ENCODE data around the gene APBB1IP.
"Not testable (repeated sequence)": the region's sequence is repeated elsewhere in the genome, so short reads cannot be mapped to it uniquely, and the experiment has no call there.

The APBB1IP gene

GRCh38 chr10:26457088-26457487, 18.9 kb downstream of the APBB1IP start:
- Histone ChIP-seq H3K4me1 (ENCODE audit: control insufficient read depth, insufficient read depth, low read length) (no peaks in the 10 kb centered on the region), H3K27me3 (ENCODE audit: control insufficient read depth, insufficient read depth, low read length, poor library complexity, severe bottlenecking) (no peaks in the 10 kb centered on the region), H3K27ac (ENCODE audit: insufficient read depth, low read depth, low read length, poor library complexity, severe bottlenecking) (no peak overlapping the region), H3K36me3 (ENCODE audit: control insufficient read depth, insufficient read depth, low read length) (no peaks in the 10 kb centered on the region), H3K4me3 (ENCODE audit: insufficient read depth, low read depth, low read length) (no peak overlapping the region), H3K9me3 (ENCODE audit: control insufficient read depth, low read length) (no peaks in the 10 kb centered on the region)
- 92% methylated on average over 5 of the region's 5 CpGs for WGBS, 2 experiments

GRCh38 chr10:26460736-26461135, 22.6 kb downstream of the APBB1IP start:
- Histone ChIP-seq H3K27ac (ENCODE audit: insufficient read depth, low read depth, low read length, poor library complexity, severe bottlenecking) (no peak overlapping the region), H3K36me3 (ENCODE audit: control insufficient read depth, insufficient read depth, low read length) (no peaks in the 10 kb centered on the region), H3K4me3 (ENCODE audit: insufficient read depth, low read depth, low read length) (no peak overlapping the region), H3K27me3 (ENCODE audit: control insufficient read depth, insufficient read depth, low read length, poor library complexity, severe bottlenecking) (no peaks in the 10 kb centered on the region), H3K4me1 (ENCODE audit: control insufficient read depth, insufficient read depth, low read length) (no peaks in the 10 kb centered on the region), H3K9me3 (ENCODE audit: control insufficient read depth, low read length) (no peaks in the 10 kb centered on the region)
- 80 to 97% methylated on average over 2 of the region's 2 CpGs for WGBS, 2 experiments

- Histone ChIP-seq H3K4me1 (ENCODE audit: control insufficient read depth, insufficient read depth, low read length) (no peaks in the 10 kb centered on the region), H3K9me3 (ENCODE audit: control insufficient read depth, low read length) (no peaks in the 10 kb centered on the region), H3K36me3 (ENCODE audit: control insufficient read depth, insufficient read depth, low read length) (no peaks in the 10 kb centered on the region), H3K4me3 (ENCODE audit: insufficient read depth, low read depth, low read length) (no peak overlapping the region), H3K27me3 (ENCODE audit: control insufficient read depth, insufficient read depth, low read length, poor library complexity, severe bottlenecking) (no peaks in the 10 kb centered on the region), H3K27ac (ENCODE audit: insufficient read depth, low read depth, low read length, poor library complexity, severe bottlenecking) (no peak overlapping the region)
- 92 to 94% methylated on average over 1 of the region's 1 CpG for WGBS, 2 experiments
These were observed 25.8 kb downstream of the APBB1IP start for GRCh38 chr10:26463986-26464385.

- Histone ChIP-seq H3K4me3 (ENCODE audit: insufficient read depth, low read depth, low read length) (no peak overlapping the region), H3K27ac (ENCODE audit: insufficient read depth, low read depth, low read length, poor library complexity, severe bottlenecking) (no peak overlapping the region), H3K36me3 (ENCODE audit: control insufficient read depth, insufficient read depth, low read length) (no peaks in the 10 kb centered on the region), H3K4me1 (ENCODE audit: control insufficient read depth, insufficient read depth, low read length) (no peaks in the 10 kb centered on the region), H3K27me3 (ENCODE audit: control insufficient read depth, insufficient read depth, low read length, poor library complexity, severe bottlenecking) (no peaks in the 10 kb centered on the region), H3K9me3 (ENCODE audit: control insufficient read depth, low read length) (no peaks in the 10 kb centered on the region)
- WGBS, 2 experiments, result 92 to 96% methylated on average over 3 of the region's 3 CpGs
These were observed 26.6 kb downstream of the APBB1IP start for GRCh38 chr10:26464632-26465280.

- H3K4me1 ChIP-seq (ENCODE audit: control insufficient read depth, insufficient read depth, low read length); H3K27ac ChIP-seq (ENCODE audit: insufficient read depth, low read depth, low read length, poor library complexity, severe bottlenecking); H3K36me3 ChIP-seq (ENCODE audit: control insufficient read depth, insufficient read depth, low read length); H3K27me3 ChIP-seq (ENCODE audit: control insufficient read depth, insufficient read depth, low read length, poor library complexity, severe bottlenecking); H3K9me3 ChIP-seq (ENCODE audit: control insufficient read depth, low read length); H3K4me3 ChIP-seq (ENCODE audit: insufficient read depth, low read depth, low read length): not testable (repeated sequence)
- 89 to 93% methylated on average over 6 of the region's 6 CpGs for WGBS, 2 experiments
These were observed 28.4 kb downstream of the APBB1IP start for GRCh38 chr10:26466531-26466930.

- no peaks in the 10 kb centered on the region for H3K27me3 ChIP-seq (ENCODE audit: control insufficient read depth, insufficient read depth, low read length, poor library complexity, severe bottlenecking)
- H3K4me3 ChIP-seq (ENCODE audit: insufficient read depth, low read depth, low read length), result no peak overlapping the region
- no peak overlapping the region for H3K27ac ChIP-seq (ENCODE audit: insufficient read depth, low read depth, low read length, poor library complexity, severe bottlenecking)
- no peaks in the 10 kb centered on the region for H3K4me1 ChIP-seq (ENCODE audit: control insufficient read depth, insufficient read depth, low read length)
- no peaks in the 10 kb centered on the region for H3K36me3 ChIP-seq (ENCODE audit: control insufficient read depth, insufficient read depth, low read length)
- 95 to 96% methylated on average over 4 of the region's 4 CpGs for WGBS, 2 experiments
- H3K9me3 ChIP-seq (ENCODE audit: control insufficient read depth, low read length), result no peaks in the 10 kb centered on the region
These were observed 29.5 kb downstream of the APBB1IP start for GRCh38 chr10:26467639-26468038.

- 94 to 95% methylated on average over 3 of the region's 3 CpGs for WGBS, 2 experiments
- Histone ChIP-seq H3K36me3 (ENCODE audit: control insufficient read depth, insufficient read depth, low read length) (no peaks in the 10 kb centered on the region), H3K27me3 (ENCODE audit: control insufficient read depth, insufficient read depth, low read length, poor library complexity, severe bottlenecking) (no peaks in the 10 kb centered on the region), H3K4me1 (ENCODE audit: control insufficient read depth, insufficient read depth, low read length) (no peaks in the 10 kb centered on the region), H3K4me3 (ENCODE audit: insufficient read depth, low read depth, low read length) (no peak overlapping the region), H3K27ac (ENCODE audit: insufficient read depth, low read depth, low read length, poor library complexity, severe bottlenecking) (no peak overlapping the region), H3K9me3 (ENCODE audit: control insufficient read depth, low read length) (no peaks in the 10 kb centered on the region)
These were observed 30.1 kb downstream of the APBB1IP start for GRCh38 chr10:26468291-26468690.

GRCh38 chr10:26468700-26469099, 30.6 kb downstream of the APBB1IP start:
- no peaks in the 10 kb centered on the region for H3K36me3 ChIP-seq (ENCODE audit: control insufficient read depth, insufficient read depth, low read length)
- no peak overlapping the region for H3K27ac ChIP-seq (ENCODE audit: insufficient read depth, low read depth, low read length, poor library complexity, severe bottlenecking)
- no peak overlapping the region for H3K4me3 ChIP-seq (ENCODE audit: insufficient read depth, low read depth, low read length)
- WGBS, 2 experiments, result 89 to 91% methylated on average over 6 of the region's 6 CpGs
- H3K9me3 ChIP-seq (ENCODE audit: control insufficient read depth, low read length), result no peaks in the 10 kb centered on the region
- no peaks in the 10 kb centered on the region for H3K4me1 ChIP-seq (ENCODE audit: control insufficient read depth, insufficient read depth, low read length)
- H3K27me3 ChIP-seq (ENCODE audit: control insufficient read depth, insufficient read depth, low read length, poor library complexity, severe bottlenecking), result no peaks in the 10 kb centered on the region

GRCh38 chr10:26472492-26472778, 34.3 kb downstream of the APBB1IP start:
- no peak overlapping the region for H3K4me3 ChIP-seq (ENCODE audit: insufficient read depth, low read depth, low read length)
- no peak overlapping the region for H3K27ac ChIP-seq (ENCODE audit: insufficient read depth, low read depth, low read length, poor library complexity, severe bottlenecking)
- H3K36me3 ChIP-seq (ENCODE audit: control insufficient read depth, insufficient read depth, low read length), result no peaks in the 10 kb centered on the region
- H3K27me3 ChIP-seq (ENCODE audit: control insufficient read depth, insufficient read depth, low read length, poor library complexity, severe bottlenecking), result no peaks in the 10 kb centered on the region
- WGBS, 2 experiments, result 91 to 93% methylated on average over 5 of the region's 5 CpGs
- no peaks in the 10 kb centered on the region for H3K4me1 ChIP-seq (ENCODE audit: control insufficient read depth, insufficient read depth, low read length)
- no peaks in the 10 kb centered on the region for H3K9me3 ChIP-seq (ENCODE audit: control insufficient read depth, low read length)

- Histone ChIP-seq H3K27ac (ENCODE audit: insufficient read depth, low read depth, low read length, poor library complexity, severe bottlenecking) (no peak overlapping the region), H3K4me3 (ENCODE audit: insufficient read depth, low read depth, low read length) (no peak overlapping the region), H3K9me3 (ENCODE audit: control insufficient read depth, low read length) (no peaks in the 10 kb centered on the region), H3K27me3 (ENCODE audit: control insufficient read depth, insufficient read depth, low read length, poor library complexity, severe bottlenecking) (no peaks in the 10 kb centered on the region), H3K36me3 (ENCODE audit: control insufficient read depth, insufficient read depth, low read length) (no peaks in the 10 kb centered on the region), H3K4me1 (ENCODE audit: control insufficient read depth, insufficient read depth, low read length) (no peaks in the 10 kb centered on the region)
- 67 to 100% methylated on average over 1 of the region's 1 CpG for WGBS, 2 experiments
These were observed 35.9 kb downstream of the APBB1IP start for GRCh38 chr10:26474026-26474425.

- H3K27me3 ChIP-seq (ENCODE audit: control insufficient read depth, insufficient read depth, low read length, poor library complexity, severe bottlenecking); H3K27ac ChIP-seq (ENCODE audit: insufficient read depth, low read depth, low read length, poor library complexity, severe bottlenecking); H3K9me3 ChIP-seq (ENCODE audit: control insufficient read depth, low read length); H3K36me3 ChIP-seq (ENCODE audit: control insufficient read depth, insufficient read depth, low read length); H3K4me3 ChIP-seq (ENCODE audit: insufficient read depth, low read depth, low read length); H3K4me1 ChIP-seq (ENCODE audit: control insufficient read depth, insufficient read depth, low read length): not testable (repeated sequence)
- WGBS, 2 experiments, result 88 to 89% methylated on average over 8 of the region's 8 CpGs
These were observed 36.7 kb downstream of the APBB1IP start for GRCh38 chr10:26474845-26475244.

Data from ectodermal cell (in vitro differentiated cells).